Fibroblast of the aortic adventitia (primary cell): ENCODE measurements around the gene BSDC1. TPM values are rescaled to one million over a fixed set of nuclear protein-coding genes. Genes with fewer than 3 reads are reported as not detected.

ENCODE experiments used
- DNase-seq: peaks from one replicate; pipeline ENCODE4 v3.0.0-alpha.2; 2010; ENCODE audit warnings: low read depth
- H3K4me3 ChIP-seq: 2 replicates; pipeline ENCODE4 v1.5.1; 2011; ENCODE audit warnings: low read depth, mild to moderate bottlenecking, control low read depth, low read length, moderate library complexity
- total RNA-seq: library from RNA; depleted of rRNA; stranded (reverse); fragments of >200 nt; gene quantifications from 2 replicates; pipeline ENCODE4 v1.2.3, GENCODE V29; 2012; ENCODE audit warnings: low replicate concordance
- TF ChIP-seq, protein P1 (sequence below): IDR thresholded peaks from 2 replicates; pipeline ENCODE4 v1.5.1; 2011; ENCODE audit warnings: mild to moderate bottlenecking, low read length, control low read depth, inconsistent platforms; ENCODE audit not compliant: insufficient read depth

Gene BSDC1
- total RNA-seq, 1 donor, result 47.6 TPM

GRCh38 chr1:32421775-32422174, 27.5 kb upstream of the BSDC1 start:
- no peak overlapping the region for H3K4me3 ChIP-seq
- no peak for DNase-seq
- TF ChIP-seq, protein P1, sequence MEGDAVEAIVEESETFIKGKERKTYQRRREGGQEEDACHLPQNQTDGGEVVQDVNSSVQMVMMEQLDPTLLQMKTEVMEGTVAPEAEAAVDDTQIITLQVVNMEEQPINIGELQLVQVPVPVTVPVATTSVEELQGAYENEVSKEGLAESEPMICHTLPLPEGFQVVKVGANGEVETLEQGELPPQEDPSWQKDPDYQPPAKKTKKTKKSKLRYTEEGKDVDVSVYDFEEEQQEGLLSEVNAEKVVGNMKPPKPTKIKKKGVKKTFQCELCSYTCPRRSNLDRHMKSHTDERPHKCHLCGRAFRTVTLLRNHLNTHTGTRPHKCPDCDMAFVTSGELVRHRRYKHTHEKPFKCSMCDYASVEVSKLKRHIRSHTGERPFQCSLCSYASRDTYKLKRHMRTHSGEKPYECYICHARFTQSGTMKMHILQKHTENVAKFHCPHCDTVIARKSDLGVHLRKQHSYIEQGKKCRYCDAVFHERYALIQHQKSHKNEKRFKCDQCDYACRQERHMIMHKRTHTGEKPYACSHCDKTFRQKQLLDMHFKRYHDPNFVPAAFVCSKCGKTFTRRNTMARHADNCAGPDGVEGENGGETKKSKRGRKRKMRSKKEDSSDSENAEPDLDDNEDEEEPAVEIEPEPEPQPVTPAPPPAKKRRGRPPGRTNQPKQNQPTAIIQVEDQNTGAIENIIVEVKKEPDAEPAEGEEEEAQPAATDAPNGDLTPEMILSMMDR, result no peak

- no peak overlapping the region for H3K4me3 ChIP-seq
- TF ChIP-seq, protein P1, result no peak
- no peak for DNase-seq
Measured at GRCh38 chr1:32414186-32414886, 20.1 kb upstream of the BSDC1 start.

- H3K4me3 ChIP-seq, result no peak overlapping the region
- TF ChIP-seq, protein P1, result peak; percentile 76
- DNase-seq, result peak; percentile 76
Measured at GRCh38 chr1:32413507-32414185, 19.4 kb upstream of the BSDC1 start.

- no peak for DNase-seq
- H3K4me3 ChIP-seq, result no peak overlapping the region
- TF ChIP-seq, protein P1, result no peak
Measured at GRCh38 chr1:32411261-32411660, 17.0 kb upstream of the BSDC1 start.

DNA sequence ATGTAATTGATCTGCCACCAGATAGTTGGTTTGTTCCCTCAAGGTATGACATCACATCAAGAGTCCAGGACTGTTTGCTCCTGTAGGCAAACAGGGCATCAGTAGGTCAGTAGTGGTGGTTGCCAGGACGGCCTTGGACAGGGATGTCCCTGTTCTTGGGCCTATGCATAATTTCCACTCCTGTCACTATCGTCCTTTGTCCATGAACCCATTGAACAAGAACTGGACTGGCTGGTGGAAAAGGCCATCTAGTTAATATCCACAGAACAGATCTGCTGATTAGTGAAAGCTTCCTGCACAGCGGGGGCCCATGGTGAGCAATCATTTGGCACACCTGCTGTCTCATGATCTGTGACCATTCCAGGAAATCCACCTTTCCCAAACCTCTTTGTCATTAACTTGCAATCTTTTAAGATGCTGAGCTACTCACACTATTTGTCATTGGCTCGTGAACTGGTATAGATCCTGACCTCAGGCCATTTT, 12.4 kb upstream of the BSDC1 start:
- TF ChIP-seq, protein P1, result no peak
- no peak for DNase-seq

DNA sequence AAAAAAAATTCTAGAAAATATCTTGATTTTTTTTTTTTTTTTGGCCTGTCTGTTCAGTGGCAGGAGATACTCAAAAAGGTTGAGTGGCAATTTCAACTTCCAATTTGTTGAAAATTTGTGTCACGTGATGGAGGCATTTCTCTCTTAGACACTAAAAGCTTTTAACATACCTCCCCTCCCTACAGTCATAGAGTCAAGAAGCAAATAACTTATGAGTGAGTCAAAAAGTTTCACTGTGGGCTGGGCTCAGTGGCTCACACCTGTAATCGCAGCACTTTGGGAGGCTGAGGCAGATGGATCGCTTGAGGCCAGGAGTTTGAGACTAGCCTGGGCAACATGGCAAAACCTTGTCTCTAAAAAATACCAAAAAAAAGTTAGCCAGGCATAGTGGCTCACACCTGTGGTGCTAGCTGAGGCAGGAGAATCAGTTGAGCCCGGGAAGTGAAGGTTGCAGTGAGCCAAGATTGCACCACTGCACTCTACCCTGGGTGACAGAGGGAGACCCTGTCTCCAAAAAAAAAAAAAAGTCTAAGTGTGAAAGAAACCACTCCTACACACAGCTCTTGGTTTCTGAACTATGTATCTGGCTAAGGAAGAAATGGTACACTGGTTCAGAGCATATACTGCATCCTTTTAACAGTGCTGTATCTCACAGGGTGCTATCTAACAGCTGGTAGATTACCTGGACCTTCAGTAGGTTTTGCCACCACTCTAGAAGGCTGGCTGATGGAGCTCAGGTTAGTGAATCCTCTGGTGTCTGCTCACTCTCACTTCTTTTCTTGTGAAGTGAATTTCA, 11.6 kb upstream of the BSDC1 start:
- DNase-seq, result no peak
- TF ChIP-seq, protein P1, result no peak
- no peak overlapping the region for H3K4me3 ChIP-seq

More for the DNA sequence above, 12.4 kb upstream of the BSDC1 start:
- no peak overlapping the region for H3K4me3 ChIP-seq
